Posterior cingulate gyrus (tissue), 11 donors: Measurements from ENCODE around the gene DOCK2.
A peak's percentile ranks its signal among the peaks of the same experiment; 100 is the strongest.

Source experiments
- DNase-seq, 10 donors: peaks; one replicate each; pipeline versions ENCODE4 v3.0.0 to v3.0.0-alpha.2; 2020 to 2021; ENCODE audit warnings: mixed read lengths in 3 of 10
- intact Hi-C: fragments of 100-400 bp; cut with DNase I; formaldehyde crosslinking; loops from one replicate; pipeline ENCODE4 v1.15.1; 2023

The DOCK2 gene

DNA sequence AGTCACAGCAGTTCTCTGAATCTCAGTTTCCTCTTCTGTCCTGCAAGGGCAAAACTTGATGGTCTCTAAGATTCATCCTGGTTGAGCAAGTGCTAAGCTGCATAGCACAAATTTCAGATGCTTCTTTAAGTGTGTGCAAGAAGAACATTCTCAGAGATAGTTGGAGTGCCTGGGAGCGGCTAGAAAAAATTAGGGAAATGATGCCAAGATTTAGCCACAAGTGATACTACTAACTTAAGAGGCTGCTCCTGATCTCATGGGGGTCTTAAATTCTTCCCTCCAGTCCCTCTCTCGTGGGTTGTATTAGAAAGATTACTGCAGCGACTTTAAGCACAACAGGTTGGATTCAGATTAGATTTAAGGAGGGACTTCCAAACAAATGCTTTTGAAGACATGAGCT lies 319.1 kb downstream of the DOCK2 start:
- DNase-seq, result no peak
- intact Hi-C loops, result no loop called here

DNA sequence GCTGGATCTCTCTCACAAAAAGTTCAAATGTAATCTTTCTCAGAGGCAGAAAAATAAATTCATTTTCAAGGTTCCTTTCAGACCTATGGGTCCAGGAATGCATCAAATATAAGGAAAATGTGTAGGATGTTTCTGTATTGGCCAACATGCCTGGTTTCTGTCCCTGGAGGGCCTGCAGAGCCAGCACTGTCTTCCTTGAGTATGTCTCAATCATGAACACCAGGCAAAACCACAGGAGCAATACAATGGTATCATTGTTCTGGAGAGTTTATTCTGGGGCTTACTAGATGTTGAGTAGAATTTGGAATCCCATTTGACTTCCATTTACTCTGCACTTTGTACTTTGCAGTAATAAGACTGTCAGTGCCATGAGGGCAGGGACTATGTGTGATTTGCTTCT lies 319.7 kb downstream of the DOCK2 start:
- DNase-seq, result no peak
- intact Hi-C loops, result no loop called here

DNA sequence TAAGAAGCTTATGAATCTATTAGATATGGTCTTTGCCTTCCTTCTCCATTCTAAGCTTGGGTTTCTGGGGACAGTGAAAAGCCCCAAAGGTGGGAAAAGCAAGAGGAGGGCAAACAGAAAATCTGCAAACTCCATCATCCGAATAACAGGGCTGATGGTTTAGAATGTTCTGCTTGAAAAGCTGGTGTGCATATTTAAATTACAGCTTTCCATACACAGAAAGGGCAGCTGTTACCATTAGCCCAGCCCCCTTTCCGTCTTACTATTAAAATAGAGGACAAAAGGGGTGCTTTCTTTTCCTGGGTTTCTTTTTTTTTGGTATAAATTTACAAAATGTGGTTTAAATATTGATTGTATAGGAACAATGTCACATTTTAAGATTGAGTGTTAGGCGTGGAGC lies 321.2 kb downstream of the DOCK2 start:
- intact Hi-C loops, result no loop called here
- DNase-seq, result no peak

DNA sequence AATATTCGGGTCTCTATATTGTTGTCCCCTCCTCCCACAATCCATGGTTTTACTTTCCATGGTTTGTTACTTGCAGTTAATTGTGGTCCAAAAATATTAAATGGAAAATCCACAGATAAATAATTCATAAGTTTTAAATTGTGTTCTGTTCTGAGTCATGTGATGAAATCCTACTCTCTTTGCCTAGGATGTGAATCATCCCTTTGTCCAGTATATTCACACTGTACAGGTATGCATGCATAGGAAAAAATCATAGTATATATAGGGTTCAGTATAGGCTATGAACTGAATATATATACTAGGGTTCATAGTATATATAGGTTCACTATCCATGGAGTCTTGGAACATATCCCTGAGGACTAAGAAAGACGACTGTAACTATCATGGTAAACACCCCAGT lies 323.6 kb downstream of the DOCK2 start:
- no peak for DNase-seq
- intact Hi-C loops, result no loop called here

DNA sequence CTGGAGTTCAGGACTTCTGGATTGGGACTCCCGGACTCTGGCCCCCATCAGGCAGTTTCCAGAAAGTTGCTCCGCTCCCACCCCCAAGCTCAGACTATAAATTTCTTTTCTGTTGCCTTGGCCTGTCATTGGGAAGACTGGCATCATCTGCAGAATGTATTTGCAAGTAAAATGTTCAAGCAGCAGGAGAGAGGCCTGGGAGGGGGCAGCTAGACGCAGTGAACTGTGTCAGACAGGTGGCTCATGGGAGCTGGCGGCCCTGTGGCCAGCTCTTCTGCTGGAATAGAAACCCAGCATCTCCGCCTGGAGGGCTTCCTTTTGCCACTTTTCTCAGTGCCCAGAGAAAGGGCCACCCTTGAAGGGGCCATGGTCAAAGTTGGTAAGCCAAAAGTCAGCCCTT lies 327.2 kb downstream of the DOCK2 start:
- intact Hi-C loops, result no loop called here
- no peak for DNase-seq

DNA sequence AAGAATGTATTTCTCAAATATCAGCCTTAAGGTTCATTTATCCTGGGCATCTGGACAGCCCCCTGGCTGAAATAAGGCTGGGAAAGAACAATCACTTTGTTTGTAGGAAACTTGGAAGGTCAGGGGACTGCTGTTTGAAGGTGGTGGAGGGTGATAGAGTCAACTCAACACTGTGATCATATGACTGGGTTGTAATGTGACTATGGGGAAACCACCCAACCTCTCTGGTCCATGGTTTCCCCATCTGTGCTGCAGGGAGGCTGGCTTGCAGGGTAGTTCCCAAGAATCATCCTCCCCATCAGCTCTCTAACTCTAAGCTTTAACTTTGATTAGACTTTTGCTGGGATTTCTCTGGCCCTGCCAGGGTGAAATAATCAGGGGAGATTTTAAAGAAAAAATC lies 333.3 kb downstream of the DOCK2 start:
- intact Hi-C loops, result no loop called here
- no peak for DNase-seq

DNA sequence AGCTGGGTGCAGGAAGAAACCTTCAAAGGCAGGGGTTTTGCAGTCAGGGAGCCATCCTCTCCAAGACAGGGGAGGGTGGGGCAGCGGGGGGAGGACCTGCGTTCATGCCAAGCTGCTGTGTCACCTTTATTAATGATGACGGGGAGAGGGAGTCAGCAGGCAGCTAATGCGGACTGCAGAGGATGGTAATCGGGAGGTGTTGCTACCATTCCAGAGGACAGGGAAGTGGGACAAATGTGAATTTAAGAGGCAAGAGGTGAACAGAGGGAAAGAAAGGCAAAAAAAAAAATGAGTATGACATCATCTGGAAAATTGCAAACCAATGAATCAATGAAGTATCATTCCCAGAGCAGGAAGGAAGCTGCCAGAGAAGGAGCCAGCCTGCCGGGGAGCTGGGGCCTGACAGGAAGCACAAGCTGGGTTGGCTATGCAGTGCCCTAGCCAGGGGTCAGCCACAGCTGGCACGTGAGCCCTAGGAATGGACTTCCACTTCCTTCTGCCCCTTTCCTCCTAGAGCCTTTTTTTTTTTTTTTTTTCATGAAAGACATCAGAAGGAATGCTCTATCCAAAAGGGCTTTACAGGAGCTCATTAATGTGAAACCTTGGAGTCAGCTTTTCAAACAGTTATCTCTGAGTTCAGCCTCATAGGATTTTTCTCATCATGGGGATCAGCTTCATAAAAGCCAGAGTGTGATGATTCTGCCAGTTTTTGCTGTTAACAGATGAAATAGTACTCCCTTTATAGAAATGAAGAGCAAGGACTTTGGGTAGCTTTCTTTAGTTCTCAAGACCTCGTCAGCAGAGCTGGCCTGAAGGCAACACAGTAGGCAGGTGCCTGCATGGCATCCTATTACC lies 334.1 kb downstream of the DOCK2 start:
- intact Hi-C loops, result no loop called here
- DNase-seq, result no peak

DNA sequence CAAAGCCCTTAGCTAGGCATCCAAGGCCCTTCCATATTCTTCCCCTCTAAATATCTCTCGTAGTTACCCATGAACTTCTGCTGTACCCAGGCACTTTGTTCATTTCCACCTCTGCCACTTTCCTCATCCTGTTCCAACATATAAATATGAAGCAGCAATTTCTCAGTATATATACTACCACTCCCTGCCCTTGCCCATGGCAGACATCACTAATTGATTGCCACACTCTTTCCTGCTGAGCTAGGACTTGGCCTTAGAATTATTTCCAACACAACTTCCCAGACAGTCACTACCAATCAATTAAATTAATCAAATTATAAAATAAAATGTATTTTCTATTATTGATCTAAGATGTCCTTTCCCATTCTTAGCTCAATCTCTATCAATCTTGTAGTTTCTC lies 334.7 kb downstream of the DOCK2 start:
- DNase-seq, result no peak
- intact Hi-C loops, result no loop called here

DNA sequence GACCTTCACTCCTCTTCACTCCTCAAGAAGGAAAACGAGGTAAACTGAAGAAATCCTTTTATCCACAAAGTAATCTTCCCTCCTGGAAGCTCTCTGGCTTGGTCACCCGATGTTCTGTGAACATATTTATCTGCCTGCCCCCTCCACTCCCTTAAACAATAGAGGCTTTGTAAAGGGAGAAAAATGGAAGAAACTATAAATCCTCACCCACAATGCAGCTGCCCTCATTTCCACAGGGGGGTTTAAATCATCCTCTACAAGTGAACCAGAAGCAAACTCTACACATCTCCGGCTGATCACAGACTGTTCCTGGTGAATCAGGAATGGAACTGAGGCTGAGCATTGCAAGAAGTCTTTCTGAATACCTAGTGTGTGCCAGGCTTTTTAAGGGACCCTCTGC lies 336.0 kb downstream of the DOCK2 start:
- intact Hi-C loops, result no loop called here
- DNase-seq, result no peak

DNA sequence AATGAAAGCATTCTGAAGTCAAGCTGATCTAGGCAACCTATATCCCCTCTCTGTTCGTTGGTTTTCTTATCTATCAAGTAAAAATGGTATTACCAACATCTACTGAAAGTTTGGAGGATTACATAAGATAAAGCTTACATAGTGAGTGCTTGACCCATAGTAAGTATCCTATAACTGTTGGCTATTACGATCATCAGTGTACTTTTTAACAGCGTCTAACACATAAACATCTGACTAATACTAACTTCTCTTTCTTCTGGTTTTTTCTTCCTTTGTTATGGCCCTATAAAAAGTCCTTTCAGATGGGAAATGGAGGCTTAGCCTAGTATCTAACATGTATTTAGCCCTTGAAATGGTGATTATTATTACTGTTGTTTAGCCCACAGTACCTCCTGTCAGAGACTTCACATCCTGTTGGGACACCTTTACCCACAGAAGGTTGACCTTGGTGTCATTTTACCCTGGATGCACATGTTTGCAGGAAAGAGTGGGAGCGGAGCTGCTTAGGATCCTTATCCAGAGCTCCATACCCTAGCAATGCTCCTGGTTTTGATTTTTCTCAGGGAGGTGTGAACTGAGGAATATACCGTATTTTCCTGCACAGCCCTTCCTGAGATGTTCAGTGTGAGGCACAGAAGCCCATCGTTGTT lies 337.2 kb downstream of the DOCK2 start:
- DNase-seq, result no peak
- intact Hi-C loops, result no loop called here

DNA sequence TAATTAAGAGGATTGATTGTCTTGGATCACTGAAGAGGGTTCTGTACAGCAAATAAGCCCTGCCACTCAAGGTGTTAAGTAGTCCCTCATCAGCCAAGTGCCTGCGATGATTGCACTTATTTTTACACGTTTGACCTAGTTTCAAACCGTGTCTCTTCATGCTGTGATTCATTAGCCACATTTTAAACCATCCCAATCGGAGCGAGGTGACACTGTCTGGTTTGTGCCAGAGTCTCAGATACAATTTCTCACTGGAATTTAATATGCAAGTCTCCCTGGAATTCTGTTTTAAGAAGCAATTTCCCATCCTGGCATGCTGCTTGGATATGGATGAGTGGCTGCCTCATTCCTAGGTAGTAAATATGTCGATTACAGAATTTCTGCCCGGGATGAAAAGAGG lies 341.6 kb downstream of the DOCK2 start:
- intact Hi-C loops, result no loop called here

DNA sequence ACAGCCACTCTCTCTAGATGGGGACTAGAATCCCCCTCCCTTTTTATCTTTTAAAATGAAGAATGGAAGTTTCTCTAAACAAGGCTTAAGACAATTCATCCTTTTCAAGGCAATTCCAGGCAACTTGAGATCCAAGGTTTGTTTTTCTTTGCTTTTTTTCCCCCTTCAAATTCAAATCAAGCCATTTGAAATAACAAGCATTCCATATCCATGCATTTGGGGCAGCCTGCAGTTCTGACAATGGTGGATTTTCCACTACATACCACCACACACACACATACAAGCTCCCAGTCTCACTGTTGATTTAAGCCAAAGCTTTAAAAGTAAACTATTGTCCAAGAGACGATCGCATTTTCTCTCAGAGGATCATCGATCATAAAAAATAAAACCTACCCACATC lies 342.8 kb downstream of the DOCK2 start:
- intact Hi-C loops, result loop anchor here (1.0 kb wide), 1 partner anchor 279 kb away; no protein-coding TSS in a partner anchor
- no peak for DNase-seq

More for the DNA sequence above, 341.6 kb downstream of the DOCK2 start:
- DNase-seq, result no peak

DNA sequence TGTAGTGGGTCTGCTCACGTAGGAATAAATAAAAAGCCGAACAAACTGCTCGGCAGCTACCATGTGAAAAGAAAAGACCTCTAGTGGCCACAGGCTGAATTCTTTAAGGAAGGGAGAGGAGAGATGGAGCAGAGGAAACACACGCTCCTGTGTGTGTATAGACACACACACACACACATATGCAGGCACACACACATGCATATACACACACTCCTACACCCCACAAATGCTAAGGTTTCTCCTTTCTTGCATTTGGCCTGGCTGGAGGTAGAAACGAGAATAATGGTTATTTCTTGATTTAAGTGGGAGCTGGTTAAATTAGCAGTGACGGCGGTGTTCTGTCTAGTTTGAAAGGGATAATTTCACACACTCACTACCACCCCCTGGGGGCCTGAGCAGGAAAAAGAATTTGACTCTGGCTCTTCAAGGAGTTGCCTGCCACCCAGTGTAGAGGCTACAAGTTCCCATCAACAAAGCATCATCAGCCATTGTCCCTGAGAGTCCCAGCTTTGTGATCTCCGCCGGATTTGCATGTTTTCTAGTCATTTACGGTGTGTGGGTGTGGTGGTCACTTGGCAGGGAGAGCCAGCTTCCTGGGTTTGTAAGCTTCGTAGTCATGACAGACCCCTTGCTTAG lies 343.5 kb downstream of the DOCK2 start, which contains the start of gene INSYN2B:
Gene INSYN2B (minus strand): TSS at position 78 of the 636 bp plus-strand sequence. CDS start 96,597 bp downstream, outside the sequence.
- intact Hi-C loops, result loop anchor here (1.0 kb wide), 1 partner anchor 279 kb away; no protein-coding TSS in a partner anchor
- DNase-seq, result peak in 9 of 10 donors; percentile 54 to 96 (median 83)

DNA sequence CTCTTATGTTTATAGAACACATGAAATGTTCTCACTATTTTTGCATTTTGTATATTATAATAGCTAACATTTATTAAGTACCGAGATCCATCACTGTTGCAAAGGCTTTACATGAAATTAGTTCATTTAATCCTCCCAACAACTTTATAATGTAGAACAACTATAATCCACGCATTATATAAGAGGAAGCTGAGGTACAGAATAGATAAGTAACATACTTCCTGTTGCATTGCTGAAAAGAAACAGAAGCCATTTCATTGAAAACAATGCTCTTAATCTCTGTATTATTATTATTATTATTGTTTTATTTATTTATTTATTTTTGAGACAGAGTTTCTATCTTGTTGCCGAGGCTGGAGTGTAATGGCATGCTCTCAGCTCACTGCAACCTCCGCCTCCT lies 351.1 kb downstream of the DOCK2 start:
- no peak for DNase-seq
- intact Hi-C loops, result no loop called here

DNA sequence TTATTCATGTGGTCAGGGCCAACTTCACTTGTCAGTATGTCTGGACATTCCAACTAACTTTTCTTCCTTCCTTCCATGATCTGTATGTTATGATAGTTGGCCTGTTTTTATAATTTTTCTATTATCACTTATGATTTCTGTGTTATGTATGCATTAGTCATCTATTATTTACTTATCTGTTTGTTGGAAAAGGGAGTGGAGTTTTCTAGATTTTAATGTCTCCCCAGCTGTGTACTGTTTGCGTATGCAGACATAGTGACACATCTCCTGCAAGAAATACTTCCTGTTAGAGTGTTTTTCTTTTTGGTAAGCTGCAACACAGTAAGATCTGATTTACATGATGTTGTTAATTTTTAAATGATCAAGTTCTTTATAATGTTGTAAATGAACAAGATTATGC lies 351.9 kb downstream of the DOCK2 start:
- intact Hi-C loops, result no loop called here
- DNase-seq, result no peak

DNA sequence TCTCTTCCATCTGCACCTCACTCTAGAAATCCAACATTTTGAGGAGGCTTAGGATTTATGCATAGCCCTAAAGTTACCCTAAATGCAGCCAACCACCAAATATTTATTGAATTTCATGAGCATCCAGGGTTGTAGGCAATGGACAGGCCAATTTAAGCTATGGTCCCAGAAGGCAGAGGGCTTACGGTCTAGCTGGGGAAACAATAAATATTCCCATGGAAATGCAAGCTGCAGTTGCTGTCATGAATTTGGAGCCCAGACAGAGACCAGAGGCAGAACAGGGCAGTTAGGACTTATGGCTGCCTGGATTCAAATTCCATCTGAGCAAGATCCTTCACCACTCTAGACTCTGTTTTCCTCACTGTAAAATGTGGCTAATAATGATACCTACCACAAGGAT lies 352.3 kb downstream of the DOCK2 start:
- intact Hi-C loops, result no loop called here
- DNase-seq, result no peak

DNA sequence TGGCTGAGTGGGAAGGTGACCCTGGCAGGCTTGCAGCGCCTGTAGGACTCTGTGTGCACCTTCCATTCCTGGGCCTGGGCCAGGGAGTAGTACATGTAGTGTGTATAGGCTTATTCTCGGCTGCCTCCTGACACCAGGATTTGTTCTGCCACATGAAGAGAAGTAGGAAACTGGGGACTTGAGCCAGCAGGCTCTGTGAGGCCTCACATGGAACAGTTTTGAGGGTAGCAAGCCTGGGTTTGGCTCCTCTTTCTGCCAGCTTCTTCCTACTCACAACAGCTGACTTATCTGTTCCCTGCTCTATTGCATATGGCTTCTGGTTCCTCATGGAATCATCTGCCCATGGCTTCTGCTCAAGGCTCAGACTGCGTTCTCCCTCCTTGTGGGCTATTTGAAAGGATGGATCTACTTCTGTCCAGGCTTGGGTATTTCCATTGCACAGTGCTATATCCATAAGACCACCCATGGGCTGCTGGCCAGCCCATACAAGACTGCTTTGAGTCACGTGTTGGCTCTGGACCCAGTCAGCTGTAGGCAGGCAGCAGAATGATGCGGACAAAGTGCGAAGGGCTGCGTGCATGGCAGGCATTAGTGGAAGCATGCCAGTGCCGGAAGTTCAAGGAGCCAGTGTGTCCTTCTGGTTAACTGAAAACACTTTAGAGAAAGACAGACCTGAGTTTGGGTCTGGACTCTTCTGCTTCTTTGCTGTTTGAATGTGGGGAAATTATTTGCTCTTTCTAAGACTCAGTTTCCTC lies 354.2 kb downstream of the DOCK2 start:
- DNase-seq, result peak in 3 of 10 donors; percentile 24 to 80 (median 76)
- intact Hi-C loops, result no loop called here

DNA sequence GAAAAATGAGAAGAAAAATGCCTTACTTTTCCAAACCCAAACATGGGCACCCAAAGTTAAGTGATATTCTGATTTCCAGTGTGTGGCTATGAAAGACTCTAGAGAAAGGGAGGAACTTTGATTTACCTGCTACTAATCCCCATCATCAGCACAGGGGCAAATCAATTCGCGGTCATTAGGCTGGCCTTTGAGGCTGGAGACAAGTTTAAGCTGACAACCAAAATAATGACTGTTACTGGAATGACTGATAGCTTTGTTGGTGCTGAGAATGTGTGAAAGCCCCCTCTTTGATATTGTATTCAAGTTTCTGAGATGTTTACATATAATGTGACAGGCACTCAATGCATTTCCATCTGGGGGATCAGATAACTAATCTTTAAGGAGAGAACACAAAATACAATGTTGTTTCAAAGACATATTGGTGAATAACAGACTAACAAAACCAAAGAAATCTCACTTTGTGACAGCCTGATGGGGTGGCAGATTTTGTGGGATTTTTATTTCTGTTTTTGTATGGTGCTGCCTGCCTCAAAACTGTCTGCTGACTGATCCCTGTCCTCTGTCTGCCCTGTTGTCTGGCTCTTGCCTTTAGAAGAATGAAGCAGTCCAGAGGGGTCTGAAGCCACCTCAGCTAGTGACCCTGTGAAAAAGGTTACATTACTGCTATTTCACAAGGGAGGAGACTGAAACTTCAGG lies 355.9 kb downstream of the DOCK2 start:
- intact Hi-C loops, result no loop called here

DNA sequence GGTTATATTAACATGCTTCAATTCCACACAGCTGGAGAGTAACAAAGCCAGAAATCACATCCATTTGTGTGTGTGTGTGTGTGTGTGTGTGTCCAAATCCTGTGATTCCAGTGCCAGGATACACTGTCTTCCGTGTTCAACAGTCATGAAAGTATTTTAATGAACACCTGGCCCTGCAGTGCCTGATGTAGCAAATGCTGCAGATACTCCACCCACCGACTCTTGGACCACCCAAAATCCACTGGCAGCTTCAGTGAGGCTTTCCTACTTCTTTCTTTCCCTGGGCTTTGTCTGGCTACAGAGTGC lies 356.4 kb downstream of the DOCK2 start:
- no peak for DNase-seq
- intact Hi-C loops, result no loop called here

More for the DNA sequence above, 355.9 kb downstream of the DOCK2 start:
- DNase-seq, result no peak

DNA sequence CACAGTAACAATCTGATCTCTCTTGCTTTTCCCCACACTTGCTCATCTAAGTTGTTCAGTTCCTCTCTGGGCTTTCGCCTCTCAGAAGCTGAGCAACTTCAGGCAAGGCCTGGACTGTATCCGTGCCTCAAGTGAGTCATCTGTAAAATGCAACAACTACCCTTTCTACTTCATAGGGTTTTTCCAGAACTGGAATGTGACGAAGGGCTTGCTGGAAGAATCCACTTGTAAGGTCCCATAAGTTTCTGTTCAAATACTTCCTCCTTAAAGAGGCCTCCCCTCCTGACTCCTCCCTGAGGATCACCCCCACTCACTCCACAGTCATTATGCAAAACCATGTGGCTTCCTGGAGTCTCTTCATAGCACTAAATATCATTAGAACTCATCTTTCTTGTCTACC lies 360.7 kb downstream of the DOCK2 start:
- intact Hi-C loops, result no loop called here
- DNase-seq, result no peak
